COLO668 (cell line): ENCODE data around the gene SLC6A4.
"Not testable (repeated sequence)": the region's sequence is repeated elsewhere in the genome, so short reads cannot be mapped to it uniquely, and the experiment has no call there.

Source experiments
- DNase-seq: peaks from one replicate; lab custom pipeline; 2025; ENCODE audit not compliant: unreplicated experiment; lab: John Stamatoyannopoulos, UW

The SLC6A4 gene

DNA sequence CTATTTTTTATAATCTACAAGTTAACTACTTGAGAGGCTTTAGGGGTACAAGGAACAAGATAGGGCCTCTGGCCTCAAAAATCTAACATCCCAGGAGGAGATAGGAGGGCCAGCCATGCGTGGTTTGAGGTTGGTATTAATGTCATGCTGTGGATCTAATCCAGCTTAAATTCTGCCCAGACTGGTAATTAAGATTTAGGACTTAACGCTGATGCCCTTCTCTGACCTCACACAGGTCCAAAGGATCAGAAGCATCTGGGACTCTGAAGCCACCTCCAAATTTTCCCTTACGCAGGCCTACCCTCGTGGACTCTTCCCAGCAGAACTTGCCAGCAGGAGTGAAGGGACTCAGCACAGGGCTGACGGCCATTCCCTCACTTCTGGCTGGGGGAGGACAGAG lies 15.1 kb downstream of the SLC6A4 start:
- no peak for DNase-seq

DNA sequence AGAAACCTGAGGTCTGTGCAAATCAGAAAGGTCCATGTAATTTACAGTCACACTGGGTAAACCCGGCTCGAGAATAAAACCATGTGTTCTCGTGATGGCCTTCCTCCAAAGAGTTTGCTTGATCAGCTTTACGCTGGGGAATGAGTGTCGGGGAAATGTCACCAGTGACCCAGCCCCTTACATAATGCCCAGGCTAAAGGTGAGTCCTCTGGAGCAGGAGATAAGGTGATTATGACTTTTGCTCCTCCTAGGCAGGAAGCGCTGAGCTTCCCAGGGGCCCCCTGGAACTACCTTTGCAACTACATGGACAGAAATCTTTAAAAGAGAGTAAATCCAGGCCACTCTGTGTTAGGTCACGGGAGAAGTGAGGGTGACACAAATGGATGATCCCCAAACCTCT lies 15.7 kb downstream of the SLC6A4 start:
- DNase-seq: no peak

DNA sequence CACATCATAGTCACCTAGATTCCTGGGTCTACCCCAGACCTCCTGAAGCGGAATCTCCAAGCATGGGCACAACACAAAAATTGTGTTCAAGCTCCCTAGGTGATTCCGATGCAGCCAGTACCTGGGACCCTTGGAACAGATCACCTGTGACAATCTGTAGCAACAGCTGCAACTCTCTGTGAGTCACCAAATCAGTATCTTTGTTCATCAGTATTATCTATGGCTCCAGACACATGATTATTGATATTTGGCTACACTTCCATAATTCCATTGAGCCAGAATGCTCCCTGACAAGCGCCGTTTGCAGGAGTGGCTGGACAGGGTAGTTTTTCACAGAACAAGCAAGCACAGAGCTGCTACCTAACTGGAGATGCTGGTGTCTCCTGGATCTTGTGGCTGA lies 16.2 kb downstream of the SLC6A4 start:
- no peak for DNase-seq

DNA sequence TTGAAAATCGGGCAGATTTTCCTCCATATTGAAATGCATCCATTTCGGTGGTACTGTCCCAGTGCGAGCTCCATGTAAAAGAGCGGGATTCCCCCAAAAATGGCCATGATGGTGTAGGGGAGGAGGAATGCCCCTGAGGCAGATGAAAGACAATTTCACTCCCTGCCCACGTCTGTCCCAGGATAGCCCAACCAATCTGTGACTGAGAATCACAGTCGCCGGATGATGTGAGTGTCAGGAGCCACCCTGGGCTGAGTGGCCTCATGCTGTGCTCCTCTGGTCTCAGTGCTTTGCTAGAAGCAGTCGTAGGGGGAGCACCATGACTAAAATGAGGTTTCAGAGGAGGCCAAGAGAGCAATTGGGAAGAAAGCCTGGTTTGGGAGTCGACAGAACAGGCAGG lies 16.7 kb downstream of the SLC6A4 start:
- DNase-seq: no peak

DNA sequence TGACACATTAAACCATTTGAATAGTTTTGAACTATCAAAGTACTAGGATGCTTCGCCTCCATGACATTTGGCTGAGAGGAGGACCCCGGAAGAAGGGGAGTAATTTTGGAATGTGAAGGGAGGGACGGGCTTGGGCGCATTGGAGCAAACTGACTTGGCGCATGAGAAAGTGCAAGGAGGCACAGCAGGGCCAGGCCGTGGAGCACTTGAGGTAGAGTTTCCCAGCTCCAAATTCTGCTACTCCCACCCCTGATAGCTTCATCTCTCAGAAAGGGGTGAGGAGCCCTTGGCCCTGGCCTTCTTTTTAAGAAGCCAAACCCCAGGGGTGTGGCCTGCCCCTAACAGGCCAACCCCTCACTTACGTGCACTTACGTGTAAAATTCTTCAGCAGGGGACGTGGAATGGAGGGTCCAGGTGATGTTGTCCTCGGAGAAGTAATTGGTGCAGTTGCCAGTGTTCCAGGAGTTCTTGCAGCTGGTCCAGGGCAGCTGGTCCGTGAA lies 17.7 kb downstream of the SLC6A4 start:
- no peak for DNase-seq

DNA sequence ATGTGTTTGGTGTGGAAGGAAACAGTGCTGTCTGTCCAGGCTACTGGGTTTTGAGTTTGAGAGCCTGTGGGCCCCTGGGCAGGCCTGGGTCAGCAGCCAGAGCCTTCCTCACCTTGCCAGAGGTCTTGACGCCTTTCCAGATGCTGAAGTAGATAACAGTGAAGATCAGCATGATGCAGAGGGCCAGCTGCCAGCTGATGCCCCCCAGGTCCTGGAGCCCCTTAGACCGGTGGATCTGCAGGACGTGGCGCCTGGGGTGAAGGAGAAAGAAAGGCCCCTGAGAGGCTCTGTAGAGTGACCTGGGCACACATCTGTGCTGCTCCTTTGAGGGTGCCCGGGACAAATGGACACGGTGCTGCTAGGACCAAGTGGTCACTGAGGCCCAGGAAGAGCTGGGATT lies 18.4 kb downstream of the SLC6A4 start:
- no peak for DNase-seq

DNA sequence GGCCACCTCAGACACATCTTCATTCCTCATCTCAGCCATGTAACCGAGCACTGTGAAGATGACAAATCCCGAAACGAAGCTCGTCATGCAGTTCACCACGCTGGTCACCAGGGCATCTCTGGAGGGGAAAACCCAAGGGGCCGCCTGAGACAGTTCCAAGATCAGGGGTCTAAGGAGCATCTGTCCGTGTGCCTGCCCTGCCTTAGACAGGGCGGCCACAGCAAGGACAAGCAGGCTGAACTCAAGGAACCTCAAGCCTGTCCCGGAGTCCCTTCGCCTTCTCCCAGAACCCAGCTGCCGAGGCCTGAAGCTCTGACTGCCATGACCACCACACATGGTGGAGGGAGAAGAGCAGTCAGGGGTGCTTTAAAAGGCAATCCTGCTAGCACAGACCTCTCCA lies 22.7 kb downstream of the SLC6A4 start:
- no peak for DNase-seq

DNA sequence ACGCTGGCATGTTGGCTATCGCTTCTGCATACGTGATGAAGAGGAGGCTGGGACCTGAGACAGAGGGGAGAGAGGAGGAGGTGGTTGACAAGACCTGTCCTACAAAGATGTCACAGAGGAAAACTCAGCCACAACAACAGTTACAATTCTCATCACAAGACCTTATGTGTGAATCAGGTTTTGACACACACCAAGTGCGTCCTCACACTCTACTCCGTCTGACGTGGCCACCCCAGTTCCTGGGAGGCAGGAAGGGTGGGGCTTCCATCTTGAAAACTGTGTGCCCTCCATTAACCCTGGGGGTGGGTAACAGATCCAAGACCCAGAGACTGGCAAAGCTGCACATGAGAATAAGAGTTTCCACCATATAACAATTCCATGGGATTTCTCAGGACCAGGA lies 24.1 kb downstream of the SLC6A4 start:
- DNase-seq: no peak

DNA sequence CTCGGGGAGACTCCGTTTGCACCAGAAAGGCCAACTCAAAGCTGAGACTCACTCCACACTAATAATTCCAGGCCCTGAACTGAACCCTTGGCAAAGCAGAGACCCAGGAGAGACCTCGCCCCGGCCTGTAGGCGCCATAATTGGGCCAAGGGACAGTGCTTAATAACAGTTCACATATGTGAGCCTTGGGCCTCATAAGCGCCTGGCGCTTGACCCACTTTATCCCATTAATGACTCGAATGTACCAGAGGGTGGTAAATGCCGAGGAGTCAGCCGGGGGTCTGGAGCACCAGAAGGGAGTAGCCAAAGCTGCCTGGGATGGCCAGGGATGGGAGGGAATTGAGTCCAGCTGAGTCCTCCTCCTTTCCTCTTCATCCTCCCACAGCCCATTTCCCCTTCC lies 24.6 kb downstream of the SLC6A4 start:
- no peak for DNase-seq

DNA sequence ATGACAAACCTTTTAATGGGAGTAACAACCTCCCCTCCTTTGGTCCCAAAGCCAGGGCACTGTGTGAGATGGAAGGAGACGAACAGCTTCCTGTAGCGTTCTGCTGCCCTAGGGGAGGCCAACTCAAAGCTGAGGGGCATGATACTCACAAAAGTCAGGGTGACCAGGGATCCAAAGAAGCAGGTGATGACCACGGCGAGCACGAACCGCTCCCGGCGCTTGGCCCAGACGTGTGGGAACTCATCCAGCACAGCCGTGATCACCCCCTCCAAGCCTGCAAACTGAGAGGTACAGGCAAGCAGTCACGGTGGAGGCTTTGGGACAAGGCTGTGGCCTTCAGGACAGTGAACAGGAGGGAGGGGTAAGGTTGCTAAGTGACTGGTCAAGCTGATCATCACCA lies 25.1 kb downstream of the SLC6A4 start:
- no peak for DNase-seq

DNA sequence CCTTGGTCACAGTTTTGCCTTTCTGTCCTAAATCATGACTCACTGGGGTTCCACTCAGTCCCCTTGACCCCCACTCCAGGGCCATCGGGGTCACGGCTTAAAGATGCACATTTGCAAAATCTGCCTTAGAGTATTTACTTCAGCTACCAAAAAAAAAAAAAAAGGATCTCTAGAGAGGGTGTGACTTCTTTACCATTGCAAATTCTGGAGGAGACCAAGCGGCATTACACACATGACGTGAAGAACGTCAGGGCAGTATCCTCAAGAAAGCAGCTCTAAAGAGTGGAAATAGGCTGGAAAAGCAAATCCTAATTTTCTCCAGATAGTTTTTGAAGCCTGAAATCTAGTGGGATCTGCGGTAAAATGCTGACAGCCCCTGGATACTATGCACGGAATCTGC lies 25.6 kb downstream of the SLC6A4 start:
- DNase-seq: no peak

DNA sequence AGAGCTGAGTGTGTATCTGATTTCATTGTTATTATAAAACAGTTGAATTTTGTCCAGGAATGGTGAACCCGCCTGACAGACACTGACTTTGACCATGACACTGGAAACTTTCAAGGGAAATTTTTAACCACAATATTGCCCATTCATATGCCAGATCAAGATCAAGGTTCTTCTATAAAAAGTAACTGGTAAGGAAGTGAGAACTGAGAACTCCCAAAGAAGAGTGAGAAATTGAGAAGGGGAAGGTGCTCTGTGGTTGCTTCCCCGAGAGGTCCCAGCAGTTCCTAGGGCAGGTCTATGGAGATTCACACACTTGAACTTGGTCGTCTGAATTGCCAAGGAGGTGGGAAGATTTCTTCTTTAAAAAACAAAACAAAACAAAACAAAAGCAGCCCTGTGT lies 27.3 kb downstream of the SLC6A4 start:
- no peak for DNase-seq

DNA sequence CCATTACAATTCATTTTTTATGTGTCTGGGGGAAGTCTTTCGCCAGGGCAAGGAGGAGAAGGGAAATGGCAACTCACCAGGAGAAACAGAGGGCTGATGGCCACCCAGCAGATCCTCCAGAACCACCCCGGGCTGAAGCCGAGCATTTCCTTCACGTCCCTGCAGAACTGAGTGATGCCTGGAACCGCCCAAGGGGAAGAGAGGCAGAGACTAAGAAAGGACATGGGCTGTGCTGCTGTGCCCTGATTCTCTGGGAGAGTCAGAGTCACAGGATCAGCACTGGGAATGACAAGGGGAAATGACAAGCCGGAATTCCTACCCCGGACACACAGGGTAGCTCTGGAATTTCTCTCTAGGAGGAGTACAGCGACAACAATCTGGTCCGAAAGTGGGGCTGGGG lies 27.8 kb downstream of the SLC6A4 start:
- DNase-seq: no peak

DNA sequence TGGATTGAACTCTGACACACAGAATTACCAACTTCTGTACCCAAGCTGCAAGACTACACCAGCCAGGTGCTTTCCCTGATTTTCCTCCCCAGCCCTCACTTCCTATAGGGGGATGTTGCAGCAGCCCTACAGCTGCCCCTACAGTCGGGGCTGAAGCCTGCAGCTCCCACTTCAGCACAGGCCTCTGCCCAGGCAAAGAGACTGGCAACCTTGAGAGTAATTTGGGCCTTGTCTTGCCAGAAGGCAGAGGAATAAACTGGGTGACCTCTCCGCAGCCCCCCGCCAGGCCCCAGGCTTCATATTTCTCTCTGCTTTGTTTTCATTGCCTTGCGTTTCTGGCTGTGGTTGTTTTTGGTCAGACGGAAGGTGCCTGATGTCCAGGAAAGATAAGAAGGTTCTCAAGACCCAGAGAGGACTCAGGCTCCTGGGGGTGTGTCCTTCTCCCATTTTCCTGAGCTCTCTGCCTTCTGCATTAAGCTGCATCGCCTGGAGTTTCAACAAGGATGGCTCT lies 32.0 kb downstream of the SLC6A4 start:
- DNase-seq: no peak

DNA sequence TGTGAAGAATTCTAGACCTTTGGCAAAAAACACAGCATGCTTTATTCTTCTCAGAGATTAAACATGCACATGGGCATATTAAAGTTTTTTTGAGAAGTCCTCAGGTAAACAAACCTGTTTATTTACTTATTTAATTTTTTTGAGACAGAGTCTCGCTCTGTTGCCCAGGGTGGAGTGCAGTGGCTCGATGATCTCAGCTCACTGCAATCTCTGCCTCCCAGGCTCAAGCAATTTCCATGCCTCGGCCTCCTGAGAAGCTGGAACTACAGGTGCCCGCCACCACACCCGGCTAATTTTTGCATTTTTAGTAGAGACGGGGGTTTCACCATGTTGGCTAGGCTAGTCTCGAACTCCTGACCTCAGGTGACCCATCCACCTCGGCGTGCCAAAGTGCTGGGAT lies 34.8 kb downstream of the SLC6A4 start:
- not testable (repeated sequence) for DNase-seq

DNA sequence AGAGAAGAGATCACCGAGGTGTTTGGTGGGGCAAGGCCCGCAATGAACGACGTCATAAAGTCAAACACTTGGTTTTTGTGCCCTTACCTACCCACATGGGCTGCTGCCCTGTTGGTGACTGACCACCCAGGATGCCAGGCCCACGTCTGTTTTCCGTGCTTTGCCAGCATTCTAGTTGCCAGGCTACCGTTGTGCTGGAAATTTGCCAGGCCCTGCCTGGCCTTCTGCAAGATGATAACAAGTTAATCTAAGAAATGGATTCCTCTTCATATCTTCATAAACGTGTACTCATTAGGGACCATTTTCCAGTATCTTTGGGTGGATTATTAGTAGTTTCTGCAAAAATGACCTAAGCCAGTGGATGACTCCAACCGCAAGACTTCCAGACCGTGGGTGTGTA lies 35.4 kb downstream of the SLC6A4 start:
- no peak for DNase-seq

DNA sequence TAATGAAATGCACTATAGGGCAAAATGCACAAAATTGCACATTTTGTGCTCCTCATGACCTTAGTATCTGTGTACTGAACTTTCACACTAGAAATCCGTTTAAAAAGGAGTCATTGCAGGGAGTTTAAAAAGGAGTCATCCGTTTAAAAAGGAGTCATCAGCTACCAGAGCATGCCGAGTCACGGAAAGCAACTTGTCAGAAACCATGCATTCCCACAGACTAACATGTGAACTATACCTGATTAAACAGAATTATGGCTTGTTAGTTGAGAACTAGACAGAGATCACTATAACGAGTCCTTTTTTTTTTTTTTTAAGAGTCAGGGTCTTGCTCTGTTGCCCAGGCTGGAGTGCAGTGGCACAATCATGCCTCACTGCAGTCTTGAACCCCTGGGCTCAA lies 35.9 kb downstream of the SLC6A4 start:
- no peak for DNase-seq

DNA sequence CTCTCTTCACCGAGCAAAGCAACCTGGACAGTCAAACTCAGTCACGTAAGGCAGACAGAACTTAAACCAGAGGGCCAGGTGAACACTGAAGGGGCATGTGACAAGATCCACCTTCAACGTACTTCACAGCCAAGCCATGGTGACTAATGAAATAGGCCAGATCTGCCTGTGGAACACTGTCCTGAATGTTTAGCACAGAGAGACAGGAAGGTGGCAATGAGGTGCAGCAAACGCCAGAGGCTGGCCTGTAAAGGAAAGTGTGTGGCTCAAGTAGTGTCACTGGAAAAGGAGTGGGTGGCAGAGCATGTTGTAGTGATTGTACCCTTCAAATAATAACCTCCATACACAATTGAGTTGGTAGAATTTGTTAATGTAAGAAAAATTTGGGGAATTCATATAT lies 38.1 kb downstream of the SLC6A4 start:
- no peak for DNase-seq

DNA sequence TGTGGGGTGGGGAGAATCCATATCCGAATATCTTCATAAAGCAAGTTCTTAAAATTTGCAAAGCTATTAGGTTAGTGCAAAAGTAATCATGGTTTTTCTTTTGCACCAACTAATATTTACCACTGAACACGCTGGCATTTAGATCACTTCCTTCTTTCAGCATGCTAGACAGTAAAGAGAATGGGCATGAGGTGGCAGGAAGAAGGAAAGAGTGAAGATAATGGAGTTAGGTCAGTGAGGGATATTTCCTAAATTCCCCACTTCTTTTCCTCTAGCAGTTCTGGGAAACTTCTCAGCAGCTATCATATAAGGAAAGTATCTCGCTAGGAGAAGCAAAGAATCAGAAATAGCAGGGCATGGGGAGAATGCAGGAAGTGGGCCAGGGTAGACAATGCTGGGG lies 39.0 kb downstream of the SLC6A4 start:
- no peak for DNase-seq

DNA sequence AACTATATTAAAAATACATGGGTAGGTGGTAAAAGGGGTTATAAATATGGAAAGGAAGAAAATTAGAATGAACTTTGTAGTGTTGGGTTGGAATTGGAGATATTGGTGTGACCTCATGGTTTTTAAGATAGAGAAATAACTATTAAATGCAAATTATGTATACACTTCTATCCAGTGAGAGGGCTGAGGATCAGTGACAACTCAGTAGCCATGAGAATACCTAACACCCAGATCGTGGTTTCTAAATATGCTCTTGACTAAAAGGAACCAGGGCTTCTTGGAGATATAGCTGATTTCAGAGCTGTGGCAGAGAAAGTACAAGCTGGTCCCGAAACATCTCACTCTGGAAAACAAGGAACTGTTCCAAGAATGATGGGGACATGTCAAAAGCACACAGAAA lies 44.4 kb downstream of the SLC6A4 start:
- DNase-seq: no peak

DNA sequence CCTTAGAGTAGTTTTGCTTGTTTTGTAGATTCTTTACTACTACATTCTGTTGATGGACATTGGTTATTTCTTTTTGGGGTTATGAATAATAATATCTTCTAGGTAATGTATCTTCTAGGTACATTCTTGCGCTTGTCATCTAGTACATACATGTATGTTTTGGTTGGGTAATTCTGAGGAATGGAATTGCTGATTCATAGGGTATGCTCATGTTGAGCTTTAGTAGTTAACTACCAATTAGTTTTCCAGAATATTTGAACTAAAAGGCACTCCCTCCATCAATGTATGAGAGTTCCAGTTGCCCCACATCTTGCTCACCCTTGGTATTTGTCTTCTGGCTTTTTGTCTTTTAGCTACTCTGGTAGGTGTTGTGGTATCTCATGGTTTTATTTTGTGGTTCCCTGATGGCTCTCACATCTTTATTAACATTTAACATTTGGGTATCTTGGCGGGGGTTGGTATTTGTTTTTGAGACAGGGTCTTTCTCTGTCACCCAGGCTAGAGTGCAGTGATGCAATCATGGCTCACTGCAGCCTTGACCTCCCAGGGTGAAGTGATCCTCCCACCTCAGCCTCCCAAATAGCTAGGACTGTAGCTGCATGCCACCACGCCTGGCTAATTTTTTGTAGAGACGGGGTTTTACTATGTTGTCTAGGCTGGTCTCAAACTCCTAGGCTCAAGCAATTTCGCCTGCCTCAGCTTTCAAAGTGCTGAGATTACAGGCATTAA lies 47.1 kb downstream of the SLC6A4 start:
- no peak for DNase-seq

DNA sequence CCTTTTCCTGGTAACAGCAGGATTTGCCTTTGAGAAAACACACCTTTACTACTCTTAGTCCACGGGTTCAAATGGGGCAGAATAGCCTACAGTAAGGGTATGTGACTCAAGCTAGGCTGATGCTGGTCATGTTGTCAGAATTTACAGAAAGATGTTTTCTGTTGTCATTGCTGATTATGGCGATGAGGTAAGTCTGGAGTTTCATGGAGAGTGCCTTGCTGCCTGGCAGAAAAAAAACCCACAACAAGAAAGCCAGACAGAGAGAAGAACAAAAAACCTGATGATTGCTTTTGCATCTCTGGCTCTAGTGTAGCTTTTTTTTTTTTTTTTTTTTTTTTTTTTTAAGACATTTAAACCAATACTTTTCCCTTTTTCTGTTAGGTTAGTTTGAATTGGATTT lies 47.9 kb downstream of the SLC6A4 start:
- DNase-seq: no peak

DNA sequence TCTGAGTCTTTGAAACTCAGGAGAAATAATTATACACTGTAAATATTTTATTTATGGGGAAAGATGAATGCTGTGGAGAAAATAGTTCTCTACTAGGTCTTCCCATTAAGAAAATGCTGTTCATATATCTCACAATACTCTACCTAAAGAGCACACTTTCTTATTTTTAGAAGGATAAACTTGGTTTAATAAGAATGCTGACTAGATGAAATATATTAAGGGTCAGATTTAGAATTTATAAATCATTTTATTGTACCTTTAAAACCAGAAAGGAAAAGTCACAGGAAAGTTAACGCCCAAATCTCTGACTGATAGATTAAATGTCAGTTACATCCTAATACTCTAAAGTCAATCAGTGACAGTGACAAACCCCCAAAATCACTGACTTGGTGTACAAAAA lies 48.7 kb downstream of the SLC6A4 start:
- DNase-seq: no peak
